C4-2B (cell line): ENCODE measurements around the gene GNL2.

Experiments used
- ZFX ChIP-seq: fragments of 450-650 bp; IDR thresholded peaks from 2 replicates; pipeline ENCODE4 v1.6.1; 2017
- TF ChIP-seq, protein P1 (sequence below): fragments of 450-650 bp; conservative IDR thresholded peaks from 2 replicates; pipeline ENCODE4 v1.5.1; 2017; ENCODE audit warnings: mild to moderate bottlenecking

DNA sequence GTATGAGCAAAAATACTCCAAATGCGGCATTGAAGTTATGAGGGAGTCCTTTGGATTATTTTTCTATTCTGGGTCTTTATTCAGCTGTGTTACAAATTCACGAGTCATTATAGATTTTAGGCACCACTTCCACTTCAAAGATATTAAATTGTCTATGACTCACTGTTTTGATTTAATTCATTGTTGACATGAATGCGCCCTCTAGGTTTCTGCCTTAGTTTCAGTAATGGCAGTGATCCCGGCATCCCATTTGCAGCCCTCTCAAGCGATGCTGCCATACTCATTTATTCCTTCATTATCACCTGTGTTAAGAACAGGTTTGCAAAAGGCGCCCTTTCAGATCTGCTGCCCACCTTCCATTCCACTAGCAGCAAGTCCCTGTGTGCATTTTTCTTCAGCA is 25.0 kb upstream of the GNL2 start:
- TF ChIP-seq, protein P1, sequence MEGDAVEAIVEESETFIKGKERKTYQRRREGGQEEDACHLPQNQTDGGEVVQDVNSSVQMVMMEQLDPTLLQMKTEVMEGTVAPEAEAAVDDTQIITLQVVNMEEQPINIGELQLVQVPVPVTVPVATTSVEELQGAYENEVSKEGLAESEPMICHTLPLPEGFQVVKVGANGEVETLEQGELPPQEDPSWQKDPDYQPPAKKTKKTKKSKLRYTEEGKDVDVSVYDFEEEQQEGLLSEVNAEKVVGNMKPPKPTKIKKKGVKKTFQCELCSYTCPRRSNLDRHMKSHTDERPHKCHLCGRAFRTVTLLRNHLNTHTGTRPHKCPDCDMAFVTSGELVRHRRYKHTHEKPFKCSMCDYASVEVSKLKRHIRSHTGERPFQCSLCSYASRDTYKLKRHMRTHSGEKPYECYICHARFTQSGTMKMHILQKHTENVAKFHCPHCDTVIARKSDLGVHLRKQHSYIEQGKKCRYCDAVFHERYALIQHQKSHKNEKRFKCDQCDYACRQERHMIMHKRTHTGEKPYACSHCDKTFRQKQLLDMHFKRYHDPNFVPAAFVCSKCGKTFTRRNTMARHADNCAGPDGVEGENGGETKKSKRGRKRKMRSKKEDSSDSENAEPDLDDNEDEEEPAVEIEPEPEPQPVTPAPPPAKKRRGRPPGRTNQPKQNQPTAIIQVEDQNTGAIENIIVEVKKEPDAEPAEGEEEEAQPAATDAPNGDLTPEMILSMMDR: no peak
- no peak for TF ChIP-seq ZFX
